GM23248 (cell line): ENCODE data around the gene SOX5.

Source experiments
- EZH2 ChIP-seq: fragments of 200-600 bp; sonication (generic); IDR thresholded peaks from 2 replicates; pipeline ENCODE4 v1.6.1; 2018; ENCODE audit warnings: antibody characterized with exemption, mild to moderate bottlenecking; ENCODE audit not compliant: insufficient read depth, poor library complexity, severe bottlenecking
- EZH2phosphoT487 ChIP-seq: fragments of 200-600 bp; sonication (generic); IDR thresholded peaks from 2 replicates; pipeline ENCODE4 v1.6.1; 2018; ENCODE audit warnings: antibody characterized with exemption, moderate library complexity, mild to moderate bottlenecking, low read depth; ENCODE audit not compliant: insufficient read depth

GRCh38 chr12:23611320-23611719, 338.1 kb downstream of the SOX5 start:
- TF ChIP-seq EZH2: no peak
- no peak for TF ChIP-seq EZH2phosphoT487
